Suprapubic skin (tissue), 4 donors: ENCODE measurements around the gene IL17RC. TPM values are rescaled to one million over a fixed set of nuclear protein-coding genes. Genes with fewer than 3 reads are reported as not detected.
"Not testable (repeated sequence)": the region's sequence is repeated elsewhere in the genome, so short reads cannot be mapped to it uniquely, and the experiment has no call there.

Source experiments
- DNase-seq, 2 donors: peaks; one replicate each; pipeline ENCODE4 v3.0.0-alpha.2; 2019; ENCODE audit warnings: low spot score in 2 of 2
- H3K27ac ChIP-seq: fragments of 200-600 bp; sonication (generic); one replicate; pipeline ENCODE4 v1.5.1; 2019
- H3K27me3 ChIP-seq: fragments of 200-600 bp; sonication (generic); one replicate; pipeline ENCODE4 v1.5.1; 2019
- H3K36me3 ChIP-seq: fragments of 200-600 bp; sonication (generic); one replicate; pipeline ENCODE4 v1.5.1; 2019
- H3K4me1 ChIP-seq: fragments of 200-600 bp; sonication (generic); one replicate; pipeline ENCODE4 v1.5.1; 2019
- H3K4me3 ChIP-seq: fragments of 200-600 bp; sonication (generic); one replicate; pipeline ENCODE4 v1.5.1; 2019; ENCODE audit warnings: mild to moderate bottlenecking
- H3K9me3 ChIP-seq: fragments of 200-600 bp; sonication (generic); one replicate; pipeline ENCODE4 v1.5.1; 2019
- CTCF ChIP-seq, 2 donors: fragments of 200-600 bp in 1 of 2; fragments of 450-650 bp in 1 of 2; sonication (generic) in 1 of 2; IDR thresholded peaks; one replicate each; pipeline ENCODE4 v1.5.1; 2016 to 2019; ENCODE audit warnings: antibody characterized with exemption in 2 of 2, mild to moderate bottlenecking in 1 of 2, moderate library complexity in 1 of 2
- EP300 ChIP-seq: sonication (generic); formaldehyde crosslinking; IDR thresholded peaks from one replicate; pipeline ENCODE4 v1.6.1; 2017; ENCODE audit warnings: antibody characterized with exemption
- POLR2A ChIP-seq, 2 donors: fragments of 450-650 bp; IDR thresholded peaks; one replicate each; pipeline ENCODE4 v1.6.1; 2017; ENCODE audit warnings: antibody characterized with exemption in 2 of 2, mild to moderate bottlenecking in 2 of 2, moderate library complexity in 2 of 2
- POLR2AphosphoS5 ChIP-seq, 3 donors: sonication (generic); formaldehyde crosslinking; IDR thresholded peaks; one replicate each; pipeline ENCODE4 v1.6.1; 2017; ENCODE audit warnings: antibody characterized with exemption in 3 of 3
- WGBS: methylation state at CpG from one replicate; pipeline ENCODE4 v1.1.5; 2018; 5-methylcytosine and 5-hydroxymethylcytosine counted together
- total RNA-seq, 4 donors: library from RNA; depleted of rRNA; stranded (reverse); fragments of >200 nt; gene quantifications; one replicate each; pipeline ENCODE4 v1.1.0, GENCODE V29; 2016

IL17RC gene
- total RNA-seq, 4 donors from 2014 or later = 92.5 to 185 (median 137) TPM

DNA sequence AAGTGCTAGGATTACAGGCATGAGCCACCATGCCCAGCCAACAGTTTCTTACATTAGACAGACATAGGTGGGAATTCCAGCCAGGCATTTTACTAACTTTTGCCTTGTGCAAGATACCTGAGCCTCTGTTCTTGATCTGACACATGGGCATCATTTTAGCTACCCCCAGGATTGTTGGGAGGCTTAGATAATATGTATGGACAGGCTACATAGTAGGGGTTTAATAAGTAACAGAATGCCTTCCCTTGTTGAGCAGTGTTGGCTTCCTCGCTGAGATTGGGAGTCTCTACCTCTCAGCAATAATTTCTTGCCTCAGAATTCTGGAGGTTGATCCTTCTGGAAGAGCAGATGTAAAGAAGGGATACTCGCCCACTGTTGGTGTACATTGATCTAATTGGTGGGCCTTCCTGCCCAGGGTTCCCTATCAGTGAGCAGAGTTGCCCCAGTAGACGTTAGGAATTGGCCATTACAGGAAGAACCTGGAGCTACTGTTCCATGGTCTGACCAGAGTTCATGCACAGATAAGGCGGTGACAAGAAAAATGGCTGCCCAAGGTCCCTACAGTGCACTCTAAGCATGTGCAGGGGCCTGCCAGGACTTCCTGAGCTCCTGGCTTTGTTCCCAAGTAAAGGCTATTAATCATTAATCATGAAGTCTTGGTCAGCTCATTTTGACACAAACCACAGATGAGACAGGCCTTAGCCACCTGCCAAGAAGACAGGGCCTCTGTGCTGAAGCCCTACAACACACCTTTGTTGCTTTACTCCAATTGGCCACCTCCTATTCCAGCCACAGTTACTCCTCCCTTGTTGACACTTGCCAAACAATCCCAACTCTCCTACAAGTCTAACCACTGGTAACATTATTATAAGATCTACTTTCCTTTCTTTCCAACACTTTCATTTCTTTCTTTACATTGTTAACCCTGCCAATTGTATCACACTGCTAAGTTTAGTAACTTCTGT, 19.2 kb upstream of the IL17RC start:
- Histone ChIP-seq H3K27ac (peak overlapping the region; percentile 50), H3K4me3 (no peak overlapping the region), H3K36me3 (peaks cover 6% of the 10 kb centered on the region), H3K27me3 (no peaks in the 10 kb centered on the region), H3K4me1 (peaks cover 48% of the 10 kb centered on the region), H3K9me3 (no peaks in the 10 kb centered on the region)
- no peak for DNase-seq
- TF ChIP-seq CTCF (IDR thresholded peaks at IDR 0.05) (no peak), POLR2AphosphoS5 (IDR thresholded peaks at IDR 0.05) (no peak), EP300 (no peak), POLR2A (IDR thresholded peaks at IDR 0.05) (no peak)
- WGBS = 63% methylated on average over 3 of the region's 4 CpGs

GRCh38 chr3:9898467-9899241, 18.2 kb upstream of the IL17RC start:
- peaks cover 48% of the 10 kb centered on the region for H3K4me1 ChIP-seq

GRCh38 chr3:9899289-9899791, 17.6 kb upstream of the IL17RC start:
- Histone ChIP-seq H3K36me3 (no peaks in the 10 kb centered on the region), H3K4me1 (peaks cover 49% of the 10 kb centered on the region), H3K27ac (peak overlapping the region; percentile 20), H3K4me3 (no peak overlapping the region), H3K9me3 (no peaks in the 10 kb centered on the region), H3K27me3 (no peaks in the 10 kb centered on the region)
- TF ChIP-seq POLR2A (IDR thresholded peaks at IDR 0.05) (no peak), CTCF (IDR thresholded peaks at IDR 0.05) (no peak), POLR2AphosphoS5 (IDR thresholded peaks at IDR 0.05) (no peak), EP300 (no peak)
- WGBS = 44% methylated on average over 3 of the region's 3 CpGs
- no peak for DNase-seq

More at GRCh38 chr3:9898467-9899241, 18.2 kb upstream of the IL17RC start:
- no peaks in the 10 kb centered on the region for H3K9me3 ChIP-seq
- H3K27me3 ChIP-seq = no peaks in the 10 kb centered on the region
- H3K36me3 ChIP-seq = no peaks in the 10 kb centered on the region
- 50% methylated on average over 8 of the region's 8 CpGs for WGBS
- no peak for DNase-seq
- H3K4me3 ChIP-seq = no peak overlapping the region
- TF ChIP-seq CTCF (IDR thresholded peaks at IDR 0.05) = no peak
- no peak for TF ChIP-seq POLR2A (IDR thresholded peaks at IDR 0.05)
- no peak for TF ChIP-seq EP300
- TF ChIP-seq POLR2AphosphoS5 (IDR thresholded peaks at IDR 0.05) = no peak
- peak overlapping the region; percentile 50 for H3K27ac ChIP-seq

- not testable (repeated sequence) for H3K27ac ChIP-seq, DNase-seq, H3K27me3 ChIP-seq, H3K4me3 ChIP-seq, H3K36me3 ChIP-seq, H3K9me3 ChIP-seq
- H3K4me1 ChIP-seq = peaks cover 53% of the 10 kb centered on the region
- 96% methylated on average over 6 of the region's 6 CpGs for WGBS
These were observed 15.9 kb upstream of the IL17RC start for GRCh38 chr3:9900965-9901415.

GRCh38 chr3:9901967-9902366, 14.9 kb upstream of the IL17RC start:
- Histone ChIP-seq H3K27me3 (no peaks in the 10 kb centered on the region), H3K4me1 (peaks cover 55% of the 10 kb centered on the region), H3K27ac (peak overlapping the region; percentile 89), H3K36me3 (peaks cover 4% of the 10 kb centered on the region), H3K4me3 (no peak overlapping the region), H3K9me3 (no peaks in the 10 kb centered on the region)
- TF ChIP-seq POLR2A (IDR thresholded peaks at IDR 0.05) = no peak
- TF ChIP-seq POLR2AphosphoS5 (IDR thresholded peaks at IDR 0.05) = no peak
- WGBS = 67% methylated on average over 5 of the region's 5 CpGs
- no peak for DNase-seq
